GM12874 (cell line): ENCODE measurements around the gene GALNT2.

Experiments
- CTCF ChIP-seq: IDR thresholded peaks from 2 replicates; pipeline ENCODE4 v1.5.1; 2011; ENCODE audit warnings: low read depth, mild to moderate bottlenecking, control low read depth, low read length, moderate library complexity; ENCODE audit not compliant: insufficient read depth

The GALNT2 gene

DNA sequence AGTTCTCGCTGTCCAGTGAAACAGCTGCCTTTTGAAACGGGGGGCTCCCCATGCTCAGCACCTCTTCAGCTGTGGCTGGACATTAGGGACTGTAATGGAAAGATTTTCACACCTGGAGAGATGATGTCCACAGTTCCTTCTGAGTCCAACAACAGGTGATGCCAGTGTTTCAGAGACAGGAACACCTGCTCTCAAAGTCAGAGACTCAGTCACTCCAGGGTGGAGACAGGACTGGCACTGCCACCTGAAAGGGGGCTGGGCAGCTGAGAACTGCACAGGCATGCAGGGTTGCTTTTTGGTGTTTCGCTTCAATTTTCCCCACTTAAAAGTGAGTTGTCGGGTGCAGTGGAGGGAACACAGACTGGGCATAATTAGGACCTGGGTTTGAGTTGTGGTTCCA is 124.8 kb downstream of the GALNT2 start:
- no peak for TF ChIP-seq CTCF

DNA sequence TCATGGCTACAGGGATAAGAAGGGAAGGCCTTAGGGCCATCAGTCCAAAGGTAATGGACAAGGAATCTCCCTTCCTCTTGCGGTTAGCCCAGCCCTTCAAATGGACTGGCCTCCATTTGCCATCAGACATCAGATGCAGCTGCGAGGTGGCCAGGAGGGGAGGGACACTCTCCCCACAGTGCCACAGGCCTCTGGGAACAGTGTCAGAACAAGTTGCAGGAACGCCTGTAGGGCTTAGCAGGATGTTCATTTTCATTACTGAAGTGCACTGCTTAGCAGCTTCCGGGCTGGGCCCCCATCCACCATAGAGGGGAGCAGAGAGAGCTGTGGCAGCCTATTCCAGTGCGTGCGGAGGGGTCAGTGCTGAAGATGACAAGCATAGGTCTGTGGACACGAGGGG is 127.5 kb downstream of the GALNT2 start:
- TF ChIP-seq CTCF, result no peak

GRCh38 chr1:230195199-230195598 is 128.2 kb downstream of the GALNT2 start:
- no peak for TF ChIP-seq CTCF

DNA sequence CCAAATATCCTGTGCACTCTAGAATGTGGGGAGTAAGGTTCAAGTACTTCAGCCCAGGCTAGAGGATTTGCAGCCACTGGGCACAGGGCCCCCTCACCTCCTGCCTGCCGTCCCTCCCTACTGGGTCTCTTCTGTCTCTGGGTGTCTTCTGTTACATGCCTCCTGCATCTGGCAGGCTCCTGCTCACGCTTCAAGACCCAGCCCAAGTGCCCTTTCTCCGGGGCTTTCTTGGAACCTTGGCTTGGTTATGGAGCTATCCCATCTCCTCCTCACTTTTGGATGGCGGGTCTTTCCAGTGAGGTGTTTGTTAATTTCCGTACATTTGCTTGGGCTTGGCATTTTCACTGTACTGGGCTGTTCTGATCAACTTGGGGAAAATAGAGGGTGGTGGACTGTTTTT is 129.0 kb downstream of the GALNT2 start:
- no peak for TF ChIP-seq CTCF

- no peak for TF ChIP-seq CTCF
Measured at GRCh38 chr1:230197644-230198567, 130.9 kb downstream of the GALNT2 start.

GRCh38 chr1:230199034-230199433 is 132.0 kb downstream of the GALNT2 start:
- no peak for TF ChIP-seq CTCF

DNA sequence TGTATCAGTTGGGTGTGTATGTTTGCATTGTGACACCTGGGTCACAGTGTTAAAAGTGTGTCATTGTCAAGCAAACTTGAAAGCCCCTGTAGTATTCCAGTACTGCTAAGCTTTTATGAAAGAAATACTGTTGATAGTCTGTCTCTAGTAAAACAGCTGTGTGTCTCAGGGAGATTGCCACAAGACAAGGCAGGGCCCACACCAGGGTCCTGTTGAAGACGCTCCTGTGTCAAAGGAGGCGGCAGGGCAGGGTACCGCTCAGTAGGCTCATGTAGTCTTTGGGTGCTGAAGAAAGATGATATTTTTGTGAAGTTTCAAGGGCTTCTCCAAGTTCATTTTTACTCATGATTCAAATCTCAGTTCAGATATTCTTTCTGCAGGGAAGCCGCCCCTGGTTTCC is 132.5 kb downstream of the GALNT2 start:
- TF ChIP-seq CTCF, result no peak
